NCI-H1048 (cell line): ENCODE results near the gene GPD1L.
"Not testable (repeated sequence)": the region's sequence is repeated elsewhere in the genome, so short reads cannot be mapped to it uniquely, and the experiment has no call there.

Experiments used
- DNase-seq: peaks from one replicate; lab custom pipeline; 2025; lab: John Stamatoyannopoulos, UW

The GPD1L gene

GRCh38 chr3:32181365-32181764, 74.9 kb downstream of the GPD1L start:
- DNase-seq = no peak

- DNase-seq = no peak
Observed at GRCh38 chr3:32181796-32182195, 75.4 kb downstream of the GPD1L start.

- no peak for DNase-seq
Observed at GRCh38 chr3:32184187-32184730, 77.8 kb downstream of the GPD1L start.

GRCh38 chr3:32186097-32186496, 79.7 kb downstream of the GPD1L start:
- no peak for DNase-seq

GRCh38 chr3:32186876-32187275, 80.5 kb downstream of the GPD1L start:
- no peak for DNase-seq

GRCh38 chr3:32189693-32190092, 83.3 kb downstream of the GPD1L start:
- DNase-seq = no peak

GRCh38 chr3:32190556-32190955, 84.1 kb downstream of the GPD1L start:
- DNase-seq = not testable (repeated sequence)

- no peak for DNase-seq
Observed at GRCh38 chr3:32193101-32193500, 86.7 kb downstream of the GPD1L start.

- no peak for DNase-seq
Observed at GRCh38 chr3:32194653-32195052, 88.2 kb downstream of the GPD1L start.

- DNase-seq = no peak
Observed at GRCh38 chr3:32195995-32196540, 89.6 kb downstream of the GPD1L start.

GRCh38 chr3:32197991-32198390, 91.6 kb downstream of the GPD1L start:
- DNase-seq = no peak

GRCh38 chr3:32198714-32199113, 92.3 kb downstream of the GPD1L start:
- DNase-seq = no peak

GRCh38 chr3:32200490-32200889, 94.1 kb downstream of the GPD1L start:
- DNase-seq = no peak

- DNase-seq = no peak
Observed at GRCh38 chr3:32200992-32201758, 94.8 kb downstream of the GPD1L start.

GRCh38 chr3:32202496-32202895, 96.1 kb downstream of the GPD1L start:
- no peak for DNase-seq

- no peak for DNase-seq
Observed at GRCh38 chr3:32203854-32204253, 97.4 kb downstream of the GPD1L start.

GRCh38 chr3:32208447-32208846, 102.0 kb downstream of the GPD1L start:
- DNase-seq = no peak

GRCh38 chr3:32215185-32215584, 108.8 kb downstream of the GPD1L start:
- DNase-seq = no peak

GRCh38 chr3:32216172-32216783, 109.9 kb downstream of the GPD1L start:
- DNase-seq = no peak

- no peak for DNase-seq
Observed at GRCh38 chr3:32217339-32217738, 110.9 kb downstream of the GPD1L start.
